GM21367 (cell line): ENCODE measurements around the gene AGAP4.
"Not testable (repeated sequence)": the region's sequence is repeated elsewhere in the genome, so short reads cannot be mapped to it uniquely, and the experiment has no call there.

Experiments used
- ATAC-seq: cut with Tn5 transposase; IDR thresholded peaks from one replicate; pipeline ENCODE4 v1.9.1; 2021; ENCODE audit not compliant: unreplicated experiment

The AGAP4 gene

DNA sequence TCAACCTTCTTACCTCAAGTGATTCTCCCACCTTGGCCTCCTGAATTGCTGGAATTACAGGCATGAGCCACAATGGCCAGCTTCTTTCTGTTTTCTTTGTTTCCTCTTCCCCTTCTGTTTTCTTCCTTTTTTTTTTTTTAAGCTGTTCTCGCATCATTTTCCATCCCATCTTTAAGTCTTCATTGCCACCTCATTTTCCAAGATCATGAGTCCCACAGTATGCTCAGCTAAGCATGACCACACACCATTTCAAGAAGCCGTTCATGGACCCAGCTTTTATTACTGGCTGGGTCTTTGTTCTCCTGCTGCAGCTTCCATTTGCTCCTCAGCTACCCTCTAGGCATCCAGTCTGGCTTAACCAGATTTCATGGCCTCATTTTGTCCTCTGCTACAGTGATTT lies 52.5 kb downstream of the AGAP4 start:
- ATAC-seq: not testable (repeated sequence)

DNA sequence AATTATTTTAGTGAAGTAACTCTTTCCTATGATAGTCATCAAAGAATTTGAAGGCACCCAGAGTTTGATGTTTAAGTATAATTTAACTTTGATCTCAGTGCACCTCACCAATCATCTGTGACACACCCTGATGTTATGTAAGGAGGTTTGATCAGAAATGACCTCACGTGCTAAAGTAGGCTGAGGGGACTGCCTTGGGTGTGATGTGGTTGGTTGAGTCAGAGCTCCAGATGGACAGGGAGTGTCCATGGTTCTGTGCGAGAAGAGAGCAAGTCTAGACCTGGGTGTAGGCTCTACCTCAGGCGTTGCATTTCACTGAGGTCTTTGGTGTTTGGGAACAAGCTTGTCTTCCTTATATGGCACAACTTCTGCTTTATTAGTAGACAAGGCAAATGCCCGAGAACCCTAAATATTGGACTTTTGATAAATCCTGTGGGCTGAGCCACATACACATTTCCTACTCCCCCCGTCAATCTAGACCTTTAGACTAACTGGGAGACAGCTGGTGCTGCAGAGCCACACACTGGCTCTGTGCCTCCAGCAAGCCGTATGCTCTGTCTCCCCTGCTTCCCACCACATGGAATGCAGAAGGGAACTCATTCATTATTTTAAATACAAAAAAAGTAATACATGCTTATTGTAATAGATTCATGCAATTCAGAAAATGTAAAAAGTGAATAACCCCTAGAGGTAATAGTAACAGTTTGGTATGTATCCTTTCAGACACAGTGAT lies 56.4 kb downstream of the AGAP4 start:
- ATAC-seq: not testable (repeated sequence)

DNA sequence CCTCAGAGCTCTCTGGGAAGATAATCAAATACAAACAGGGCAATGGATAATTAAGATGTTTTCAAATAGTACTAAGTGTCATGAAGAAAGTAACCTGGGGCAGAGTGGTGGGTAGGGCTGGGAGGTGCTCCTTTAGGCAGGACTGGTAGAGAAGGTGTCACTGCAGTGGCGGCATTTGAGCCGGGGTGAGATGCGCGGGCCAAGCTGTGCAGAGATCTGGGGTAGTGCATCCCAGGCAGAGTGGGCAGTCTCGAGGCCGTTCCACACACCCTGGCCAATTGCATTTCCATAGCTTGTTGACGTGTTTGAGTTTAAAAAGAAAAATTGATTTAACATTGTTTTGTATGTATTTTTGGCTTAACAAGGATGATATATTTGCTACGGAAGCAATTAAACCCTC lies 57.3 kb downstream of the AGAP4 start:
- not testable (repeated sequence) for ATAC-seq

DNA sequence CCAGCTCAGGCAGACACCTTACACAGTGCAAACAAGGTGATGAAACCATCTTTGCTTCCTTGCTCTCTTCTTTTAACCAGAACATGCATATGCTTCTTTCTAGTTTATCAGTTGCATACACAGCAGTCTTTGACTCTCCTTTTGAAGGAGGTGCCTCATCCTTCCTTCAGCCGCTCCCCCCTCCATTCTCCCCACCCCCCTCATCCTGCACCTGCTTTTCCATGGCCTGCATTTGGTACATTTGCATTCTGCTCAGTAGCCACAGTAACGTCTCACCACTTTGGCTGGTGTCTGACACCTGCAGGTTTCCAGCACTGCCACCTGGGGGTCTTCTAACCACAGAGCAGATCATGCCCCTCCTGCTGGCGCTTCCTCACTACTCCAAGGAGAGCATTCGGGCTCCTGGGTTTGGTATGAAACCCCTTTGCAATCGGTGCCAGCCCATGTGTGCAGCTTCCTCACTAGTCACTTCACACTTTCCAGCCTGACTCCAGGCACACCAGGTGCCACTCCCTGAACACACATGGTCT lies 60.0 kb downstream of the AGAP4 start:
- ATAC-seq: not testable (repeated sequence)

GRCh38 chr10:45786217-45786616 lies 61.1 kb downstream of the AGAP4 start:
- ATAC-seq: not testable (repeated sequence)
